Measurements from ENCODE around the gene MYOZ3. TPM values are rescaled to one million over a fixed set of nuclear protein-coding genes. Genes with fewer than 3 reads are reported as not detected.

The MYOZ3 gene
- total RNA-seq, 1 donor from 2014 or later, result 4.6 TPM

DNA sequence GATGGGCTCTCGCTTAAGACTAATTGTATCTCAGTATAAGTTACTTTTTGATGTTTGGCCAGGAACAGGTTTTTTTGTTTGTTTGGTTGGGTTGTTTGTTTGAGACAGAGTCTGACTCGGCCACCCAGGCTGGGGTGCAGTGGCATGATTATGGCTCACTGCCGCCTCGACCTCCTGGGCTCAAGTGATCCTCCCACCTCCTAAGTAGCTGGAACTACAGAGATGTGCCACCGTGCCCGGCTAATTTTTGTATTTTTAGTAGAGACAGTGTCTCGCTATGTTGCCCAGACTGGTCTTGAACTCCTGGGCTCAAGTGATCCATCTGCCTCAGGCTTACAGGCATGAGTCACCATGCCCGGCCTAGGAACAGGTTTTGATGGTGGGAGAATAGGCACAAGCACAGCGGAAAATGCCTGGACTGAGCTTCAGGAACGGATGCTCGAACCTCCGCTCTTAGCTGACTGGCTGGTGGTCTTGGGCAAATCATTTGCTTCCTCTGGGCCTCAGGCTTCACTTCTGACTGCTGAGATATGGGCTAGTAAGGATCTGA lies 32.0 kb upstream of the MYOZ3 start:
- Histone ChIP-seq H3K4me3 (ENCODE audit: low read depth, low read length) (no peak overlapping the region), H3K27me3 (ENCODE audit: control insufficient read depth, insufficient read depth, low read length) (peaks cover 5% of the 10 kb centered on the region), H3K36me3 (ENCODE audit: control insufficient read depth, insufficient read depth, low read length) (no peaks in the 10 kb centered on the region)
- TF ChIP-seq, protein P1, sequence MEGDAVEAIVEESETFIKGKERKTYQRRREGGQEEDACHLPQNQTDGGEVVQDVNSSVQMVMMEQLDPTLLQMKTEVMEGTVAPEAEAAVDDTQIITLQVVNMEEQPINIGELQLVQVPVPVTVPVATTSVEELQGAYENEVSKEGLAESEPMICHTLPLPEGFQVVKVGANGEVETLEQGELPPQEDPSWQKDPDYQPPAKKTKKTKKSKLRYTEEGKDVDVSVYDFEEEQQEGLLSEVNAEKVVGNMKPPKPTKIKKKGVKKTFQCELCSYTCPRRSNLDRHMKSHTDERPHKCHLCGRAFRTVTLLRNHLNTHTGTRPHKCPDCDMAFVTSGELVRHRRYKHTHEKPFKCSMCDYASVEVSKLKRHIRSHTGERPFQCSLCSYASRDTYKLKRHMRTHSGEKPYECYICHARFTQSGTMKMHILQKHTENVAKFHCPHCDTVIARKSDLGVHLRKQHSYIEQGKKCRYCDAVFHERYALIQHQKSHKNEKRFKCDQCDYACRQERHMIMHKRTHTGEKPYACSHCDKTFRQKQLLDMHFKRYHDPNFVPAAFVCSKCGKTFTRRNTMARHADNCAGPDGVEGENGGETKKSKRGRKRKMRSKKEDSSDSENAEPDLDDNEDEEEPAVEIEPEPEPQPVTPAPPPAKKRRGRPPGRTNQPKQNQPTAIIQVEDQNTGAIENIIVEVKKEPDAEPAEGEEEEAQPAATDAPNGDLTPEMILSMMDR (IDR thresholded peaks at IDR 0.05; ENCODE audit: insufficient read depth, low read length, poor library complexity, severe bottlenecking), result no peak
- no peak for DNase-seq (ENCODE audit: low read depth)

DNA sequence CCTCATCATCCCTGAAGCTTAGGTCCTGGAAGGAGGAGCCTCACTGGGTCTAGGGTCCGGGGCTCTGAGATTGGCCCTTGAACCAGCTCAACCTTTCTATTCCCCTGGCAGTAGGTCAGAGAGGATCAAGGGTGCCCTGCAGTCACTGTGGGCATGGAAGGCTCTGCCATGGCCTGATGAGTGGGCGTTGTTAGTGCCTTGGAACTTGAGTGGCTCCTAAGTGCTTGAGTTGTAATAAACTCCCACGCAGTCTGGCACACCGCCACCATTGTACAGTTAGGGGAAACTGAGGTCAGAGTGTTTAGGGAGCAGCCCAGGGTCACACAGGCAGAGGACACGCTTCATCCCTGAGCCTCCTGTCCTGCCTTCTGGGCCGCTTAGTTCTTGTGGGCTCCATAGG lies 31.0 kb upstream of the MYOZ3 start:
- Histone ChIP-seq H3K36me3 (ENCODE audit: control insufficient read depth, insufficient read depth, low read length) (no peaks in the 10 kb centered on the region), H3K4me3 (ENCODE audit: low read depth, low read length) (no peak overlapping the region), H3K27me3 (ENCODE audit: control insufficient read depth, insufficient read depth, low read length) (peaks cover 1% of the 10 kb centered on the region)
- TF ChIP-seq, protein P1 (IDR thresholded peaks at IDR 0.05; ENCODE audit: insufficient read depth, low read length, poor library complexity, severe bottlenecking), result no peak
- no peak for DNase-seq (ENCODE audit: low read depth)

DNA sequence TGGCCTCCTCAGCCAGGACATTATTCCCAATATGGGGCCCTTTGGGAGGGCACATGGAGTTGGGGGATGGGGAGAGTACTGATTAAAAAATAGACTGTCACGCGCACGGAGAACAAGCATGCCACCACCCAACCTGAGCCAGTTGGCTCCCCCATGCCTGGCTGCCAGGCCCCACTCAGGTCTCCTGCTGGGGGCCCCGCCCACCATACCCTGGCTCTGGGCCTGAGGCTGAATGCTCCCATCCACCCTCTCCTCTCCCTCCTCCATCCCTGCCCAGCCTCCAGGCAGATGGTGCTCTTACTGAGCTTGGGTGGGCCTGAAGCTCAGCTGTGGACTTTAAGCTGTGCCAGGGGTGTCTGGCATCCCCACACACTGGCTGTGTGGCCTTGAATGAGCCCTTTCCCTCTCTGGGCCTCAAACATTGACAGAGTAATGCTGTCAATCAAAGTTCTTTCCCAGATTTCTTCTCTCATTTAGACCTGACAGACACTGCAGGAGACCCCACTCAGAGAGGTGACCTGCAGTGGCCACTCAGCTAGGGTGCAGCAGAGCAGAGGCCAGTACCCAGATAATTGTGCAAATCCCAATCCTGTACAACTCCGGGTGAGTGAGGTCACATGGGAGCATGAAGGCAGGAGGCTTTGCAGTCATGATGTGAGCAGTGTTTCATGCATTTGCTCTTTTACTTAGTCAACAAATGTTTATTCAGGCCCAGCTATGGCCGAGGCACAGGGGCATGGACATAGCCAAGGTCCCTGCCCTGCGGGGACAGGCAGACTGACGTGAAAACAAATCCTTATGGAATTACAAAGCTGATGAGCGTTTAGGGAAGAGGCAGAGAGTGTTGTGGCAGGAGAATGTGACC lies 30.4 kb upstream of the MYOZ3 start:
- TF ChIP-seq, protein P1 (IDR thresholded peaks at IDR 0.05; ENCODE audit: insufficient read depth, low read length, poor library complexity, severe bottlenecking), result no peak
- Histone ChIP-seq H3K4me3 (ENCODE audit: low read depth, low read length) (no peak overlapping the region), H3K27me3 (ENCODE audit: control insufficient read depth, insufficient read depth, low read length) (no peaks in the 10 kb centered on the region), H3K36me3 (ENCODE audit: control insufficient read depth, insufficient read depth, low read length) (no peaks in the 10 kb centered on the region)
- DNase-seq (ENCODE audit: low read depth), result no peak

DNA sequence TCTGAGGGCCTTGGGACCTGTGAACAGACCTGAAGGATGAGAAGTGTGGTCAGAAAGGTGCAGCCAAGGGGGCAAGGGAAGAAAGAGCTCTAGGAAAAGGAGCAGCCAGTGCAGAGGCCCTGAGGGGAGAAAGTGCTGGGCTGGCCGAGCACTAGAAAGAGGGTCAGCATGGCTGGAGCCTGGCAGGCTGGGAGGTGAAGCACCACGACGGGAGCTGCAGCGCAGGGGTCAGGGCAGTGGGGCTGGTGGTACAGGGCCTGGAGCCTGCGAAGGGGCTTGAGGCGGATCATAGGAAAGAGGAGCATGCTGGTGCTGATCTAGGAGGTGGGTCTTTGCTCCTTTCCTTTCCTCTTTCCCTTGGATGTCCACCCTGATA lies 29.7 kb upstream of the MYOZ3 start:
- no peak for DNase-seq (ENCODE audit: low read depth)
- no peak overlapping the region for H3K4me3 ChIP-seq (ENCODE audit: low read depth, low read length)
- no peaks in the 10 kb centered on the region for H3K36me3 ChIP-seq (ENCODE audit: control insufficient read depth, insufficient read depth, low read length)
- H3K27me3 ChIP-seq (ENCODE audit: control insufficient read depth, insufficient read depth, low read length), result no peaks in the 10 kb centered on the region
- TF ChIP-seq, protein P1 (IDR thresholded peaks at IDR 0.05; ENCODE audit: insufficient read depth, low read length, poor library complexity, severe bottlenecking), result no peak

DNA sequence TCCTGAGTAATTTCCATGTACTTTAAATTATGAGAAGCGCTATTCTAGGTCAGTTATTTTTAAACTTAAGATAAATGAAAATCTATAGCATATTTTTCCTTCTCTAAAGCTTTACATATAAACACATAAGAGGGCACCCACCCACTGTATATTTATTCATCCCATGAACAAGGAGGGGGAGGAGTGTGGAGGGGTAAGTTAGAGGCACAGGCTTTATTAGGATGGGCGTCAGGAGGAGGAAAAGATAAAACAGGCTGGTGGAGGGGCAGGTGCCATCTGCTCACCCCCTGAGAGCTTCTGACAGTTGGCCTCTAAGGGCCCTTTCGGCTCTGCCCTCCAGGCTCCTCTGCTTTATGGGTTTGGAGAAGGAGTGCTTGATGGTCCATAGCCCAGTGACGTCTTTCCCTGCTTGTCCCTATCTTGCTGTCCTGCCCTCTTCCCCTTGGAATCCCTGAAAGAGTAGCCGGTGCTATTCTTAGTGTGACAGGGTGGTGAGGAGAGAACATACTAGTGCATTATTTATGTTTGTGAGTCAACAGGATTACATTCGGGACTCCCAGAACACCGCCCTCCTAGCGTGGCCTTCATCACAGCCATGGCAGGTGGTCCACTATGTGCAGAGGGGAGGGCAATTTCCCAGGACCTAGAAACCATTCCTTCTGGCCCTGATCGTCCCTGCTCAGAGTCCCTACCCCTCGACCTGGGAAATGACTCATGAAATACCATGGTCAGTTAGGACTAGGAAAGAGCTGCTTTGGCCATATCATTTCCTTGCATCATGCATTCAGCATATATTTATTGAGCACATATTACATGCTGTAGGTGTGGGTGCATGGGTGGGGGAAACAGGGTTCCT lies 28.5 kb upstream of the MYOZ3 start:
- TF ChIP-seq, protein P1 (IDR thresholded peaks at IDR 0.05; ENCODE audit: insufficient read depth, low read length, poor library complexity, severe bottlenecking), result no peak
- H3K36me3 ChIP-seq (ENCODE audit: control insufficient read depth, insufficient read depth, low read length), result no peaks in the 10 kb centered on the region
- H3K4me3 ChIP-seq (ENCODE audit: low read depth, low read length), result no peak overlapping the region
- no peak for DNase-seq (ENCODE audit: low read depth)
- no peaks in the 10 kb centered on the region for H3K27me3 ChIP-seq (ENCODE audit: control insufficient read depth, insufficient read depth, low read length)

Data from kidney epithelial cell (primary cell).